GM19043 (cell line): ENCODE measurements around the gene ZSWIM5.
"Not testable (repeated sequence)": the region's sequence is repeated elsewhere in the genome, so short reads cannot be mapped to it uniquely, and the experiment has no call there.

ENCODE experiments used
- ATAC-seq: cut with Tn5 transposase; IDR thresholded peaks from one replicate; pipeline ENCODE4 v1.9.1; 2021; ENCODE audit warnings: low read depth; ENCODE audit not compliant: unreplicated experiment

The ZSWIM5 gene

GRCh38 chr1:45205011-45205909, 1.1 kb downstream of the ZSWIM5 start:
- no peak for ATAC-seq

- ATAC-seq = no peak
Observed at GRCh38 chr1:45200906-45201500, 5.4 kb downstream of the ZSWIM5 start.

- ATAC-seq = no peak
Observed at GRCh38 chr1:45200435-45200834, 6.0 kb downstream of the ZSWIM5 start.

GRCh38 chr1:45198185-45198584, 8.2 kb downstream of the ZSWIM5 start:
- no peak for ATAC-seq

GRCh38 chr1:45196863-45197262, 9.5 kb downstream of the ZSWIM5 start:
- no peak for ATAC-seq

GRCh38 chr1:45191418-45191783, 15.0 kb downstream of the ZSWIM5 start:
- ATAC-seq = no peak

- ATAC-seq = no peak
Observed at GRCh38 chr1:45187725-45188124, 18.7 kb downstream of the ZSWIM5 start.

- ATAC-seq = not testable (repeated sequence)
Observed at GRCh38 chr1:45179918-45180519, 26.4 kb downstream of the ZSWIM5 start.

- ATAC-seq = no peak
Observed at GRCh38 chr1:45177452-45177851, 29.0 kb downstream of the ZSWIM5 start.

- no peak for ATAC-seq
Observed at GRCh38 chr1:45172764-45173163, 33.6 kb downstream of the ZSWIM5 start.

GRCh38 chr1:45172005-45172404, 34.4 kb downstream of the ZSWIM5 start:
- ATAC-seq = no peak

- ATAC-seq = no peak
Observed at GRCh38 chr1:45171575-45171974, 34.8 kb downstream of the ZSWIM5 start.

GRCh38 chr1:45170151-45170742, 36.2 kb downstream of the ZSWIM5 start:
- no peak for ATAC-seq

- ATAC-seq = not testable (repeated sequence)
Observed at GRCh38 chr1:45167947-45168346, 38.5 kb downstream of the ZSWIM5 start.

GRCh38 chr1:45164307-45164706, 42.1 kb downstream of the ZSWIM5 start:
- ATAC-seq = not testable (repeated sequence)

GRCh38 chr1:45163111-45163510, 43.3 kb downstream of the ZSWIM5 start:
- ATAC-seq = not testable (repeated sequence)

- ATAC-seq = not testable (repeated sequence)
Observed at GRCh38 chr1:45162041-45163035, 44.1 kb downstream of the ZSWIM5 start.

- ATAC-seq = no peak
Observed at GRCh38 chr1:45155957-45156356, 50.4 kb downstream of the ZSWIM5 start.

GRCh38 chr1:45155423-45155822, 51.0 kb downstream of the ZSWIM5 start:
- no peak for ATAC-seq

- no peak for ATAC-seq
Observed at GRCh38 chr1:45152126-45152525, 54.3 kb downstream of the ZSWIM5 start.
